Nephron (organoid): Measurements from ENCODE around the gene ANKRD26.
A peak's percentile ranks its signal among the peaks of the same experiment; 100 is the strongest.

Source experiments
- H3K27ac Mint-ChIP-seq, 3 experiments: 2 replicates each; pipeline ENCODE4 v1.8.0; 2020; ENCODE audit warnings: mixed read lengths in 3 of 3, mild to moderate bottlenecking in 2 of 3, moderate library complexity in 1 of 3
- H3K27me3 Mint-ChIP-seq: 2 replicates; pipeline ENCODE4 v1.8.0; 2021; ENCODE audit warnings: low read depth, mild to moderate bottlenecking, moderate library complexity, mixed read lengths
- H3K36me3 Mint-ChIP-seq: 2 replicates; pipeline ENCODE4 v1.8.0; 2020; ENCODE audit warnings: low read depth, mixed read lengths
- H3K4me1 Mint-ChIP-seq: 2 replicates; pipeline ENCODE4 v1.8.0; 2020; ENCODE audit warnings: mixed read lengths
- H3K4me3 Mint-ChIP-seq, 3 experiments: 2 replicates each; pipeline ENCODE4 v1.8.0; 2020; ENCODE audit warnings: mild to moderate bottlenecking in 3 of 3, mixed read lengths in 3 of 3, moderate library complexity in 2 of 3
- H3K9me3 Mint-ChIP-seq: 2 replicates; pipeline ENCODE4 v1.8.0; 2020; ENCODE audit warnings: mixed read lengths
- TF ChIP-seq, protein P1 (sequence below), 3 experiments: fragments of 200-600 bp; sonication (generic); IDR thresholded peaks; one replicate each; pipeline ENCODE4 v1.5.0; 2021; ENCODE audit warnings: antibody characterized with exemption in 3 of 3; ENCODE audit not compliant: unreplicated experiment in 3 of 3

ANKRD26 gene

DNA sequence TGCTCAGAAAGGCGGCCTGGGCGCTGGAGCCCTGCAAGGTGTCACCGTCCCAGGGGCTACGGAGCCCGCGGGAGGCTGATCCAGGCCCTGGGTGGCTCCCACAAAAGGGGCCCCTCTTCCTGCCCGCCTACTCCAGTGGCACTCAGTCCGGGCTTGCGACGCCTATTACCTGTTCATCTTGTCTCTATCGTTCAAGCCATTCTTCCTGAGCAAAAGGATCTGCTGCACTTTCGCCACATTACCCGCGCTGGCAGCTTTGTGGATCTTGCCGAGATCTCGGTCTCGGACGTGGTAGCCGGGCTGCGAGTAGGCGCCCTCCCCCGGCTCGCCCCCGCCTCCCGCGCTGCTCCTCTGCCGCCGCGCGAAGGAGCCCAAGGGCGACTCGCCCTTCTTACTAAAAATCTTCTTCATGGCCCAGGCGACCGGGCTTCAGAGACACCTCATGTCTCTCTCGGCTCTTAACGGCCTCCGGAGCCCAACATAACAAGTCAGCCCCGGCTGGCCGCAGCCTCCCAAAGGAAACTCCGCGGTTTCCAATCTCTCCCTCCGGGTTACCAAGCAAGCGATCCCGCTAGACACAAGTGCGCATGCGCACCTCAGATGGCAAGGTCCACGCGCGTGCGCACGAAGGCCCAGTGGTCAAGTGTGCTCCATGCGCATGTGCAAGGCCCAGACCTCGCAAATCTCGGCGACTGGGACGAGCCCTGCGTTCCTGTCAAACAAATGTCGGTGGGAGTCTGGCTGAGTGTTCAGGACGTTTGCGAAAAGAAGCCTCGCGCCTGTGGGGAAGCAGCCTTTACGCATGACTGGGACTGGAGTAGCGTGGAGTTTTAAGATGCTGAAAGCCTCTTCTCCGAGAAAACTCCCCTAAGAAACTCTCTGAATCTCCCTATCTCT is at the start of gene ANKRD26:
Gene ANKRD26 (minus strand): TSS at position 579 of the 897 bp plus-strand sequence. CDS start 168 bp downstream, at position 411.
- peak within 1 kb of the TSS; percentile 86 to 92 (median 91) for H3K4me3 Mint-ChIP-seq
- no peaks in the 10 kb centered on the region for H3K27me3 Mint-ChIP-seq
- TF ChIP-seq, protein P1, sequence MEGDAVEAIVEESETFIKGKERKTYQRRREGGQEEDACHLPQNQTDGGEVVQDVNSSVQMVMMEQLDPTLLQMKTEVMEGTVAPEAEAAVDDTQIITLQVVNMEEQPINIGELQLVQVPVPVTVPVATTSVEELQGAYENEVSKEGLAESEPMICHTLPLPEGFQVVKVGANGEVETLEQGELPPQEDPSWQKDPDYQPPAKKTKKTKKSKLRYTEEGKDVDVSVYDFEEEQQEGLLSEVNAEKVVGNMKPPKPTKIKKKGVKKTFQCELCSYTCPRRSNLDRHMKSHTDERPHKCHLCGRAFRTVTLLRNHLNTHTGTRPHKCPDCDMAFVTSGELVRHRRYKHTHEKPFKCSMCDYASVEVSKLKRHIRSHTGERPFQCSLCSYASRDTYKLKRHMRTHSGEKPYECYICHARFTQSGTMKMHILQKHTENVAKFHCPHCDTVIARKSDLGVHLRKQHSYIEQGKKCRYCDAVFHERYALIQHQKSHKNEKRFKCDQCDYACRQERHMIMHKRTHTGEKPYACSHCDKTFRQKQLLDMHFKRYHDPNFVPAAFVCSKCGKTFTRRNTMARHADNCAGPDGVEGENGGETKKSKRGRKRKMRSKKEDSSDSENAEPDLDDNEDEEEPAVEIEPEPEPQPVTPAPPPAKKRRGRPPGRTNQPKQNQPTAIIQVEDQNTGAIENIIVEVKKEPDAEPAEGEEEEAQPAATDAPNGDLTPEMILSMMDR (IDR thresholded peaks at IDR 0.05; ENCODE audit: unreplicated experiment in 3 of 3): no peak
- peak within 1 kb of the TSS; percentile 91 to 95 (median 91) for H3K27ac Mint-ChIP-seq
- H3K9me3 Mint-ChIP-seq: no peaks in the 10 kb centered on the region
- H3K4me1 Mint-ChIP-seq: peaks cover 20% of the 10 kb centered on the region
- H3K36me3 Mint-ChIP-seq: peaks cover 11% of the 10 kb centered on the region

DNA sequence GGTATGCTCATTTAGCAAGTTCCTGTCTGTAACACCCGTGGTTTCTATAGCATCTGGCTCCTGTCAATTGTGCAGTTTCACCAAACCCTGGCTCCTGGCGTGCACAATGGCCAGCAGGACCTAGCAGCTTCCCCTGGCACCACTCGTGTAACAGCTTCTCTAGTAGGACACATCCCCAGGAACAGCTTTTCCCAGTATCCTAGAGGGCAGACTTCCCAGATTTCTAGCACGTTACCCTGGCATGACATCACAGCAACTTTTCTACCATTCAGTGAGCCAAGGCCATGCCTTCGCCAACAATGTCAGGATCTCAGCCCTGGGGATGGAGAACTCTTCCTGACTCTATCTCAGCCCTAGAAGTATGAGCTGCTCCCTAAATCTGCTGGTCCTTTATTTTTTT is 47.4 kb upstream of the ANKRD26 start:
- no peaks in the 10 kb centered on the region for H3K27me3 Mint-ChIP-seq
- H3K4me3 Mint-ChIP-seq: no peak overlapping the region
- H3K4me1 Mint-ChIP-seq: peaks cover 15% of the 10 kb centered on the region
- H3K9me3 Mint-ChIP-seq: no peaks in the 10 kb centered on the region
- no peak overlapping the region for H3K27ac Mint-ChIP-seq
- TF ChIP-seq, protein P1 (IDR thresholded peaks at IDR 0.05; ENCODE audit: unreplicated experiment in 3 of 3): no peak
- H3K36me3 Mint-ChIP-seq: peaks cover 61% of the 10 kb centered on the region

DNA sequence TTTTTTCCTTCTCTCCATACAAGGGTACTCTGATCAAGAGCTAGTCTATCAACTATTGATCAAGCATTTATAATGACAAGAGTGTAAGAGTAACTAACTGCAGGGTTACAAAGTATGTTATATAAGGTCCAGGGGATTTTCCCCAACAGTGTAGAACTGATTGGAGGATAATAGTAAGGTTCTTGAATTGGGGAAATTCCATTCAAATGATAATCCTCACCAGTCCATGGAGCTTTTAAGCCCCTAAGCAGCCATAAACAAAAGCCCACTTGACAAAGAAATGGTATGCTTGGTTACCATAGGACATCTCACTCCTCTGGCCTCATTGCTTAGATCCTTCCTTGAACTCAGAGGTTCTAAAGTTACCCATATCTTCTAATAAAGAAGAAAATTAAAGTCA is 45.6 kb upstream of the ANKRD26 start:
- TF ChIP-seq, protein P1 (IDR thresholded peaks at IDR 0.05; ENCODE audit: unreplicated experiment in 3 of 3): no peak
- H3K9me3 Mint-ChIP-seq: no peaks in the 10 kb centered on the region
- peaks cover 66% of the 10 kb centered on the region for H3K36me3 Mint-ChIP-seq
- no peak overlapping the region for H3K27ac Mint-ChIP-seq
- H3K4me1 Mint-ChIP-seq: peaks cover 4% of the 10 kb centered on the region
- no peaks in the 10 kb centered on the region for H3K27me3 Mint-ChIP-seq
- H3K4me3 Mint-ChIP-seq: no peak overlapping the region

DNA sequence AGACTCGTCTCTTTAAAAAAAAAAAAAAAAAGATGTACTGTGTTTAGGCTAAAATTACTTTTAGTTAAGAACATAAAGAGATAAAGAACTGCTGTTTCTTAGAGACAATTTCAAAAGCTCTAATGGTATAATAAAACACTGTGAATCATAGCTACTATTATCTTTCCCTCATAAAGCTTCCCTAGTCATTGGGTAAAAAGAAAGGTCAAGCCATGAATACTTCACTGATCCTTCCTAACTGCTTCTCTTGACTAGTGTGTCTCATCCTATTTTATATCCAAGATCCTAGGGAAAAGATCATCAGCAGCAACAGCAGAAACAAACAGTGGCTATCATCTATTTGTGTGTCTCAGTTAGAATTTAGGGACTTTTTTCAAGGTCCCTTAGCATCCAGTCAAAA is 43.4 kb upstream of the ANKRD26 start:
- Mint-ChIP-seq H3K9me3 (no peaks in the 10 kb centered on the region), H3K4me1 (no peaks in the 10 kb centered on the region), H3K4me3 (no peak overlapping the region), H3K27me3 (no peaks in the 10 kb centered on the region), H3K27ac (no peak overlapping the region), H3K36me3 (peaks cover 60% of the 10 kb centered on the region)
- TF ChIP-seq, protein P1 (IDR thresholded peaks at IDR 0.05; ENCODE audit: unreplicated experiment in 3 of 3): no peak

DNA sequence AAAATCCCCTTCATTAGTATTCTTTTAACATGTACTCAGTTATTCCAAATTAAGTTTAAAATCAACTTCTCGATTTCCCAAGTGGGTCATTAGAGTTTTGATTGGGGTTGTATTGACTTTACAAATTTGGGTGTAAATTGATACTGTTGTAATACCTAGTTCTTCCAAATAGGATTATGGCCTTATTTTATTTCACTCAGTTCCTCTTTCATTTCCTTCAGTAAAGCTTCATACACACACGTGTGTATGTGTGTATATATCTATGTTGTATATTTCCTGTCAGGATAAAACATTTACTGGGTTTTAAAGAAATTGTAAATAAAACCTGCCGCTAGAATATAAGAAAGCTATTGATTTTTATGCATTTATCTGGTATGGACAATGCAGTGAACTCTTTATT is 38.0 kb upstream of the ANKRD26 start:
- no peaks in the 10 kb centered on the region for H3K9me3 Mint-ChIP-seq
- TF ChIP-seq, protein P1 (IDR thresholded peaks at IDR 0.05; ENCODE audit: unreplicated experiment in 3 of 3): no peak
- no peak overlapping the region for H3K4me3 Mint-ChIP-seq
- H3K36me3 Mint-ChIP-seq: peaks cover 40% of the 10 kb centered on the region
- no peak overlapping the region for H3K27ac Mint-ChIP-seq
- H3K4me1 Mint-ChIP-seq: no peaks in the 10 kb centered on the region
- no peaks in the 10 kb centered on the region for H3K27me3 Mint-ChIP-seq

DNA sequence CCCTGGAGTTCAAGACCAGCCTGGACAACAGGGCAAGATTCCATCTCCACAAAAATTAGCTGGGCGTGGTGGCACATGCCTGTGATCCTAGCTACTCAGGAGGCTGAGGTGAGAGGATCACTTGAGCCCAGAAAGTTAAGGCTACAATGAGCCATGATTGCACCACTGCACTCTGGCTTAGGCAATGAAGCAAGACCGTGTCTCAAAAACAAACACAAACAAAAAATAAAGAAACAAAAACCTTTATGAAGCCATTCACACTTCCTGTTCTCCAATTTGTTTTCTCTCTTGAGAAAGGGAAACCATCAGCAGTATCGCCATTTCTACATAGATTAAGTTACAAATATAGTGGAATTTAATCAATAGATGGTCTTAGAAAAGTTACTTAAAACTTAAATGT is 34.1 kb upstream of the ANKRD26 start:
- no peak overlapping the region for H3K27ac Mint-ChIP-seq
- H3K4me3 Mint-ChIP-seq: no peak overlapping the region
- no peaks in the 10 kb centered on the region for H3K27me3 Mint-ChIP-seq
- no peaks in the 10 kb centered on the region for H3K9me3 Mint-ChIP-seq
- TF ChIP-seq, protein P1 (IDR thresholded peaks at IDR 0.05; ENCODE audit: unreplicated experiment in 3 of 3): no peak
- H3K4me1 Mint-ChIP-seq: no peaks in the 10 kb centered on the region
- H3K36me3 Mint-ChIP-seq: peaks cover 55% of the 10 kb centered on the region
